ENCODE results near the gene MAS1L.

DNA sequence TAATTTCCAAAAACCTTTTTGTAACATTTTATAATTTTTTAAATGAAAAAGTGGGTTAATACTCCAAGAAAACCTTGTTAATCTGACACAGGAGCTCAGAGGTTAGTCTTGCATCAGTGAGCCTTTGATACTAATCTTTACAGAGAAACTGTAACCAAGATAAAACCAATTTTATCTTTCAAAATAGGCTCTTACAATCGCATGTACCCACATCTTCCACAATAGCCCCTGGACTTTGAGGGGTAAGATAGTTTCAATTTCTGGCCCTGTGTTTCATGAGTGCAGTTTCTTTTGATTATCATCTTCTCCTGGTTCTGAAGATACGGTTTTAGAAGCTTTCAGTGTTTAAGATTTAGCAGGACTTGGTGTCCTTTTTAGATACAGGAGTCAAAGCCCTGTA lies 34.5 kb upstream of the MAS1L start:
- TF ChIP-seq, protein P1, sequence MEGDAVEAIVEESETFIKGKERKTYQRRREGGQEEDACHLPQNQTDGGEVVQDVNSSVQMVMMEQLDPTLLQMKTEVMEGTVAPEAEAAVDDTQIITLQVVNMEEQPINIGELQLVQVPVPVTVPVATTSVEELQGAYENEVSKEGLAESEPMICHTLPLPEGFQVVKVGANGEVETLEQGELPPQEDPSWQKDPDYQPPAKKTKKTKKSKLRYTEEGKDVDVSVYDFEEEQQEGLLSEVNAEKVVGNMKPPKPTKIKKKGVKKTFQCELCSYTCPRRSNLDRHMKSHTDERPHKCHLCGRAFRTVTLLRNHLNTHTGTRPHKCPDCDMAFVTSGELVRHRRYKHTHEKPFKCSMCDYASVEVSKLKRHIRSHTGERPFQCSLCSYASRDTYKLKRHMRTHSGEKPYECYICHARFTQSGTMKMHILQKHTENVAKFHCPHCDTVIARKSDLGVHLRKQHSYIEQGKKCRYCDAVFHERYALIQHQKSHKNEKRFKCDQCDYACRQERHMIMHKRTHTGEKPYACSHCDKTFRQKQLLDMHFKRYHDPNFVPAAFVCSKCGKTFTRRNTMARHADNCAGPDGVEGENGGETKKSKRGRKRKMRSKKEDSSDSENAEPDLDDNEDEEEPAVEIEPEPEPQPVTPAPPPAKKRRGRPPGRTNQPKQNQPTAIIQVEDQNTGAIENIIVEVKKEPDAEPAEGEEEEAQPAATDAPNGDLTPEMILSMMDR (IDR thresholded peaks at IDR 0.05), result no peak
- TF ChIP-seq POLR2A (IDR thresholded peaks at IDR 0.05), result no peak
